ENCODE data around the gene ELOVL7. TPM values are rescaled to one million over a fixed set of nuclear protein-coding genes. Genes with fewer than 3 reads are reported as not detected.
"Not testable (repeated sequence)": the region's sequence is repeated elsewhere in the genome, so short reads cannot be mapped to it uniquely, and the experiment has no call there.

ELOVL7 gene
- total RNA-seq, 1 donor from 2014 or later, result 0.59 TPM

DNA sequence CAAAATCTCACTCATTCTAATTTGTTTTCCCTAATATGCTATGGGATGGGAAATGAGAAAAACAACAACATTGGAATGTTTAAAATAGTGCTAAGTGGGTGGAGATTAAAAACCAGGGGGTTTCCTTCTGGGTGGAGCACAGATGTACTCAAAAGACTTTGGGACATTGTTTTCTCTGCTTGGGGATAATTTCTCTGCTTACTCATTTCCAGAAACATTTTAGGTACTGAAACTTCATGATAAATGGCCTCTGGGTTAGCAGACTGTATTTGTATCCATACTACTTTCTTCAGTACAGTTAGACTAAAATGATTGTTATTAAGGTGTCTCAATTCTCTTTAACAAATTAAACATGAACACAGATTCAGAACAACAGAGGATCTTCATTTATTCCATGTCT lies 17.4 kb downstream of the ELOVL7 start:
- DNase-seq, result no peak
- no peaks in the 10 kb centered on the region for H3K9me3 Mint-ChIP-seq (ENCODE audit: unreplicated experiment)
- no peaks in the 10 kb centered on the region for H3K36me3 Mint-ChIP-seq (ENCODE audit: unreplicated experiment)
- H3K27ac Mint-ChIP-seq (ENCODE audit: unreplicated experiment), result no peak overlapping the region
- H3K27me3 Mint-ChIP-seq (ENCODE audit: unreplicated experiment), result no peaks in the 10 kb centered on the region
- no peaks in the 10 kb centered on the region for H3K4me1 Mint-ChIP-seq (ENCODE audit: low read depth, unreplicated experiment)
- TF ChIP-seq, protein P1, sequence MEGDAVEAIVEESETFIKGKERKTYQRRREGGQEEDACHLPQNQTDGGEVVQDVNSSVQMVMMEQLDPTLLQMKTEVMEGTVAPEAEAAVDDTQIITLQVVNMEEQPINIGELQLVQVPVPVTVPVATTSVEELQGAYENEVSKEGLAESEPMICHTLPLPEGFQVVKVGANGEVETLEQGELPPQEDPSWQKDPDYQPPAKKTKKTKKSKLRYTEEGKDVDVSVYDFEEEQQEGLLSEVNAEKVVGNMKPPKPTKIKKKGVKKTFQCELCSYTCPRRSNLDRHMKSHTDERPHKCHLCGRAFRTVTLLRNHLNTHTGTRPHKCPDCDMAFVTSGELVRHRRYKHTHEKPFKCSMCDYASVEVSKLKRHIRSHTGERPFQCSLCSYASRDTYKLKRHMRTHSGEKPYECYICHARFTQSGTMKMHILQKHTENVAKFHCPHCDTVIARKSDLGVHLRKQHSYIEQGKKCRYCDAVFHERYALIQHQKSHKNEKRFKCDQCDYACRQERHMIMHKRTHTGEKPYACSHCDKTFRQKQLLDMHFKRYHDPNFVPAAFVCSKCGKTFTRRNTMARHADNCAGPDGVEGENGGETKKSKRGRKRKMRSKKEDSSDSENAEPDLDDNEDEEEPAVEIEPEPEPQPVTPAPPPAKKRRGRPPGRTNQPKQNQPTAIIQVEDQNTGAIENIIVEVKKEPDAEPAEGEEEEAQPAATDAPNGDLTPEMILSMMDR (IDR thresholded peaks at IDR 0.05; ENCODE audit: partially characterized antibody, unreplicated experiment), result no peak
- H3K4me3 Mint-ChIP-seq (ENCODE audit: unreplicated experiment), result no peak overlapping the region

DNA sequence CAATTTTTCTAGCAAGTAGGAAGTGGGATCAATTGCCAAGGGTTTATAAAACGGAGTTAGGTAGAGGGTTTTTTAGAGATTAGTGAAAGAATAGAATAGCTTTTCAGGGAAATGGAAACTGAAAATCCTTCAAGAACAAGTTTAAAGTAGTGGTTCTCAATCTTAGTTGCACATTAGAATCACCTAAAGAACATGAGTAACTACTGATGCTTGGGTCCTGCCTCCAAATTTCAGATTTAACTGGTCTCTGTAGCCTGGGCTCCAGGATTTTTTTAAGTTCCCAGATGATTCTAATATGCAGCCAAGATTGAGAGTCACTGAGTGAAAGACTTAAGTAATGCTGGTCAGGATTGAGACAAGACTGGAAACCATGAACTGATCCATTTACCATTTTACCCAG lies 20.5 kb downstream of the ELOVL7 start:
- H3K27me3 Mint-ChIP-seq (ENCODE audit: unreplicated experiment), result no peaks in the 10 kb centered on the region
- no peaks in the 10 kb centered on the region for H3K4me1 Mint-ChIP-seq (ENCODE audit: low read depth, unreplicated experiment)
- TF ChIP-seq, protein P1 (IDR thresholded peaks at IDR 0.05; ENCODE audit: partially characterized antibody, unreplicated experiment), result no peak
- no peak overlapping the region for H3K27ac Mint-ChIP-seq (ENCODE audit: unreplicated experiment)
- DNase-seq, result no peak
- H3K9me3 Mint-ChIP-seq (ENCODE audit: unreplicated experiment), result no peaks in the 10 kb centered on the region
- no peak overlapping the region for H3K4me3 Mint-ChIP-seq (ENCODE audit: unreplicated experiment)
- H3K36me3 Mint-ChIP-seq (ENCODE audit: unreplicated experiment), result no peaks in the 10 kb centered on the region

DNA sequence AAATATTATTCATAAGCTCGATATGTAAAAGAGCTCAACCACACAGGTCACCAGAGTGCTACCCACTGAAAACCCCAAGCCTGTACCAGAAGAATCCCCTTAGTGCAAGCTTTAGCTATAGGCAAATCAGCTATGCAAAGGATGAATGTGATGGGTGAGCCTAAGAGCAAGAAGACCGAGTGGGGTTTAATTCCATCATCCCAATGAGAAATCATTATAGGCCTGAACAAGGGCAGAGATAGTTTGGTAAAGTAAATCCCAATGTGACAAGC lies 21.8 kb downstream of the ELOVL7 start:
- Mint-ChIP-seq H3K4me3 (ENCODE audit: unreplicated experiment) (no peak overlapping the region), H3K4me1 (ENCODE audit: low read depth, unreplicated experiment) (no peaks in the 10 kb centered on the region), H3K36me3 (ENCODE audit: unreplicated experiment) (no peaks in the 10 kb centered on the region), H3K9me3 (ENCODE audit: unreplicated experiment) (no peaks in the 10 kb centered on the region), H3K27me3 (ENCODE audit: unreplicated experiment) (no peaks in the 10 kb centered on the region), H3K27ac (ENCODE audit: unreplicated experiment) (no peak overlapping the region)
- TF ChIP-seq, protein P1 (IDR thresholded peaks at IDR 0.05; ENCODE audit: partially characterized antibody, unreplicated experiment), result no peak
- DNase-seq, result no peak

DNA sequence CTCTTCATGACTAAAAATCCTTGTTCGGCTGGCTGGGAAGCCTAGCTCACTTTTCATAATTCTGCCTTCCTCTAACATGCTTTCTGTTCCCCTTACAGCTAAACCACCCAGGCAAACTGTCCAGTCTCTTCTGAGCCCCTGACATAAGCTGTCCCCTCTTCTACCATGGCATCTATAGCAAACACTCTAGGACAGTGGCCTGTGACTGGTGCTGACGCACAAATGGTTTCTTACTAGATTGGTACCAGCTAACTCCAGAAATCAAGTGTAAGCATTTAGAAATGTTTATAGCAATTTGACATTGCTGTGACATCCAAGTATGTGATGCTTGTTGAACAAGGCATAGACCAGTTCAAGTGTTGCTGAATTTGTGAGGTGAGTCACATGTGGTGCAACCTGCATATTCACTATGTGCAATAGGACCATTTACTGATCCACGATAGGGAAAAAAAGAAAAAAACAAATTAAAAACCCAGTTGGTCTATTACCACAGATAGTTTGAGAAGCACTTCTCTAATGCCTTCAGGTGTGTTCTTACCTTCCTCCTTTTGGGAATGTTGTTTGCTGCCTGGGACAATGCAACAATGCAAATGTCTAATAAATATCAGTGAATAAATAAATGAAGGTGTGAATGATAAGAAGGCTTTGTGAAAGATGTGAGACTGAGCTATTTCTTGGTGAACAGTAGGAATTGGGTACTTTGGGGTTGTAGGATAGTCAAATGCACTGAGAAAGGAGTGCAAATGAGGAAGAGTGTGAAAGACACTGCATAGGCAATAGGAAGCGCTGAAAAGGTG lies 22.4 kb downstream of the ELOVL7 start:
- no peaks in the 10 kb centered on the region for H3K27me3 Mint-ChIP-seq (ENCODE audit: unreplicated experiment)
- H3K4me1 Mint-ChIP-seq (ENCODE audit: low read depth, unreplicated experiment), result no peaks in the 10 kb centered on the region
- TF ChIP-seq, protein P1 (IDR thresholded peaks at IDR 0.05; ENCODE audit: partially characterized antibody, unreplicated experiment), result no peak
- H3K9me3 Mint-ChIP-seq (ENCODE audit: unreplicated experiment), result no peaks in the 10 kb centered on the region
- no peak overlapping the region for H3K4me3 Mint-ChIP-seq (ENCODE audit: unreplicated experiment)
- DNase-seq, result no peak
- no peak overlapping the region for H3K27ac Mint-ChIP-seq (ENCODE audit: unreplicated experiment)
- H3K36me3 Mint-ChIP-seq (ENCODE audit: unreplicated experiment), result no peaks in the 10 kb centered on the region

DNA sequence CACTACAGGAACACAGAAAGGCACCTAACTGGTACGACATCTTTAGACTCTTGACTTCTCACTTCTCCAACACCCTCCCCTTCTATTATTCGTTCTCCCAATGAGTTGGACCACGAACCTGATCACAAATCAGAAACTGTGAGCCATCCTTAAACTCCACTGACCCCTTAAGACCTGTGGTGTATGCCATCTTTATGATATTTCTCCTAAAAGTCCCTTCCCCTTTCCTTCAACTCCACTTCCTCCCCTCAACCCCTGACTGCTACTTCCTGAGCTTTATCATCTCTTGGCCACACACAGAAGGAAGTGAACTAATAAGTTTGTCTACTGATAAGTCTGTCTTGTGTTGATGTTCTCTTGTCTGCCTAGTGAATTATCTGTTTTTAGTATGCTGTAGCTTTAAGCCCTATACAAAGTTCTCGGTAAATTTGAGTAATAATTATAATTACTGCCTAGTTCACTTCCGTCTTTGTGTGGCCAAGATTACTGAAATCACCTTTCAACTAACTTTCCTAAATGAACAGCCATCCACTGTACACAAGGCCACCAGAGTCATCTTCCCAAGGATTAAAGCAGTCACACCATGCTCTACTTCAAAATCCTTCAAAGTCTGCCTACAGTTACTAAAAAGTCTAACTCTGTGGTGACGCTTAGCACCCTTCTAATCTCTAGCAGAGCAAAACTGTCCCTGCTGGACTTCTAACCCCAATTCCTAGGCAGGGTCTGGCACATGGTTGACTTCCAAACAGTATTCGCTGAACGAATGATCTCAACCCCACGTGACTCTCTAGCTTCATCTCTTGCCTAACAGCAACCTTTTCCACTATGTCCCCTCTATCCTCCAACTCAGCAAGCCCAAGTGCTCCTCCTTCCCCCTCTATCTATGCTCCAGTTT lies 23.2 kb downstream of the ELOVL7 start:
- TF ChIP-seq, protein P1 (IDR thresholded peaks at IDR 0.05; ENCODE audit: partially characterized antibody, unreplicated experiment), result no peak
- H3K9me3 Mint-ChIP-seq (ENCODE audit: unreplicated experiment), result no peaks in the 10 kb centered on the region

DNA sequence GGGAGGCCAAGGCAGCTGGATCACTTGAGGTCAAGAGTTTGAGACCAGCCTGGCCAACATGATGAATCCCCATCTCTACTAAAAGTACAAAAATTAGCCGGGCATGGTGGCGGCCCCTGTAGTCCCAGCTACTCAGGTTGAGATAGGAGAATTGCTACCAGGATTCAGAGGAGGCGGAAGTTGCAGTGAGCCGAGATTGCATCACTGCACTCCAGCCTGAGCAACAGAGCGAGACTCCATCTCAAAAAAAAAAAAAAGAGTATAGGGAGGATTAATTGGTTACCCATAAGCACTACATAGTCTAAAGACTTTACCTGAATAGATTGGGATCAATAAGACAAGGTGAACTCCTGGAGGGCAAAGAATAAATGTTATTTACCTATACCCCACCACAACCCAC lies 27.9 kb downstream of the ELOVL7 start:
- not testable (repeated sequence) for H3K27ac Mint-ChIP-seq (ENCODE audit: unreplicated experiment); H3K4me3 Mint-ChIP-seq (ENCODE audit: unreplicated experiment); H3K36me3 Mint-ChIP-seq (ENCODE audit: unreplicated experiment); H3K27me3 Mint-ChIP-seq (ENCODE audit: unreplicated experiment); H3K9me3 Mint-ChIP-seq (ENCODE audit: unreplicated experiment); H3K4me1 Mint-ChIP-seq (ENCODE audit: low read depth, unreplicated experiment); DNase-seq

More for the DNA sequence above, 23.2 kb downstream of the ELOVL7 start:
- H3K36me3 Mint-ChIP-seq (ENCODE audit: unreplicated experiment), result no peaks in the 10 kb centered on the region
- H3K4me1 Mint-ChIP-seq (ENCODE audit: low read depth, unreplicated experiment), result no peaks in the 10 kb centered on the region
- no peak for DNase-seq
- H3K27ac Mint-ChIP-seq (ENCODE audit: unreplicated experiment), result no peak overlapping the region
- H3K27me3 Mint-ChIP-seq (ENCODE audit: unreplicated experiment), result no peaks in the 10 kb centered on the region
- H3K4me3 Mint-ChIP-seq (ENCODE audit: unreplicated experiment), result no peak overlapping the region
